Tibial nerve (tissue), 3 donors: ENCODE data around the gene SP2.

Experiments
- CTCF ChIP-seq, 5 experiments: fragments of 200-600 bp in 3 of 5; fragments of 450-650 bp in 2 of 5; sonication (generic) in 3 of 5; IDR thresholded peaks; one replicate each; pipeline ENCODE4 v1.5.1; 2016 to 2019; ENCODE audit warnings: antibody characterized with exemption in 5 of 5, mild to moderate bottlenecking in 3 of 5, moderate library complexity in 2 of 5
- POLR2A ChIP-seq, 2 donors: fragments of 450-650 bp; IDR thresholded peaks; one replicate each; pipeline ENCODE4 v1.6.1; 2017; ENCODE audit warnings: antibody characterized with exemption in 2 of 2, mild to moderate bottlenecking in 2 of 2, moderate library complexity in 2 of 2

GRCh38 chr17:47879028-47879585, 16.9 kb upstream of the SP2 start:
- TF ChIP-seq POLR2A (IDR thresholded peaks at IDR 0.05) (no peak), CTCF (IDR thresholded peaks at IDR 0.05) (no peak)
